MM.1S (cell line): Measurements from ENCODE around the gene PPM1H.

Source experiments
- DNase-seq: peaks from one replicate; pipeline ENCODE4 v3.0.0-alpha.2; 2015
- H2AFZ ChIP-seq: fragments of 300-600 bp; sonication (generic); 2 replicates; pipeline ENCODE4 v1.6.0; 2016; ENCODE audit warnings: antibody characterized with exemption, low read length
- H3F3A ChIP-seq: fragments of 300-600 bp; sonication (generic); 2 replicates; pipeline ENCODE4 v1.6.1; 2016; ENCODE audit warnings: mild to moderate bottlenecking, antibody characterized with exemption, low read length, moderate library complexity, mixed read lengths; ENCODE audit not compliant: insufficient read depth
- H3K27ac ChIP-seq: fragments of 300-600 bp; sonication (generic); 2 replicates; pipeline ENCODE4 v1.5.1; 2016; ENCODE audit warnings: mild to moderate bottlenecking, low read length
- H3K27me3 ChIP-seq: fragments of 300-600 bp; sonication (generic); replicated peaks from 2 replicates; pipeline ENCODE4 v1.6.0; 2016; ENCODE audit warnings: low read length; ENCODE audit not compliant: insufficient read depth
- H3K36me3 ChIP-seq: fragments of 300-600 bp; sonication (generic); replicated peaks from 2 replicates; pipeline ENCODE4 v1.6.1; 2016; ENCODE audit warnings: mild to moderate bottlenecking, low read length, mixed read lengths; ENCODE audit not compliant: insufficient read depth
- H3K4me1 ChIP-seq: fragments of 300-600 bp; sonication (generic); 2 replicates; pipeline ENCODE4 v1.6.1; 2016; ENCODE audit warnings: low read length, mixed read lengths
- H3K4me2 ChIP-seq: fragments of 300-600 bp; sonication (generic); 2 replicates; pipeline ENCODE4 v1.6.0; 2016; ENCODE audit warnings: low read depth, low read length
- H3K4me3 ChIP-seq: fragments of 300-600 bp; sonication (generic); 2 replicates; pipeline ENCODE4 v1.5.1; 2016; ENCODE audit warnings: low read length, mixed read lengths
- H3K79me2 ChIP-seq: fragments of 300-600 bp; sonication (generic); 2 replicates; pipeline ENCODE4 v1.6.1; 2016; ENCODE audit warnings: mixed run types, low read length, mixed read lengths
- H3K9ac ChIP-seq: fragments of 300-600 bp; sonication (generic); 2 replicates; pipeline ENCODE4 v1.6.1; 2016; ENCODE audit warnings: low read length, mixed read lengths
- H3K9me2 ChIP-seq: fragments of 300-600 bp; sonication (generic); replicated peaks from 2 replicates; pipeline ENCODE4 v1.6.1; 2016; ENCODE audit warnings: mild to moderate bottlenecking, low read length, mixed read lengths; ENCODE audit not compliant: insufficient read depth
- H3K9me3 ChIP-seq: fragments of 300-600 bp; sonication (generic); replicated peaks from 2 replicates; pipeline ENCODE4 v1.6.1; 2016; ENCODE audit warnings: mild to moderate bottlenecking, low read length, mixed read lengths; ENCODE audit not compliant: insufficient read depth
- H4K20me1 ChIP-seq: fragments of 300-600 bp; sonication (generic); 2 replicates; pipeline ENCODE4 v1.6.1; 2016; ENCODE audit warnings: mild to moderate bottlenecking, low read length, moderate library complexity, mixed read lengths; ENCODE audit not compliant: insufficient read depth
- EZH2 ChIP-seq: fragments of 300-600 bp; sonication (generic); optimal IDR thresholded peaks from 2 replicates; pipeline ENCODE3; 2017; ENCODE audit warnings: low read depth, mild to moderate bottlenecking, antibody characterized with exemption, low read length, mixed read lengths
- EZH2phosphoT487 ChIP-seq: fragments of 300-600 bp; sonication (generic); IDR thresholded peaks from 2 replicates; pipeline ENCODE4 v1.6.1; 2018; ENCODE audit warnings: antibody characterized with exemption, low read length
- TF ChIP-seq, protein P1 (sequence below): fragments of 300-600 bp; sonication (generic); IDR thresholded peaks from 2 replicates; pipeline ENCODE4 v1.5.1; 2016; ENCODE audit warnings: antibody characterized with exemption, low read length, mixed read lengths

PPM1H gene

DNA sequence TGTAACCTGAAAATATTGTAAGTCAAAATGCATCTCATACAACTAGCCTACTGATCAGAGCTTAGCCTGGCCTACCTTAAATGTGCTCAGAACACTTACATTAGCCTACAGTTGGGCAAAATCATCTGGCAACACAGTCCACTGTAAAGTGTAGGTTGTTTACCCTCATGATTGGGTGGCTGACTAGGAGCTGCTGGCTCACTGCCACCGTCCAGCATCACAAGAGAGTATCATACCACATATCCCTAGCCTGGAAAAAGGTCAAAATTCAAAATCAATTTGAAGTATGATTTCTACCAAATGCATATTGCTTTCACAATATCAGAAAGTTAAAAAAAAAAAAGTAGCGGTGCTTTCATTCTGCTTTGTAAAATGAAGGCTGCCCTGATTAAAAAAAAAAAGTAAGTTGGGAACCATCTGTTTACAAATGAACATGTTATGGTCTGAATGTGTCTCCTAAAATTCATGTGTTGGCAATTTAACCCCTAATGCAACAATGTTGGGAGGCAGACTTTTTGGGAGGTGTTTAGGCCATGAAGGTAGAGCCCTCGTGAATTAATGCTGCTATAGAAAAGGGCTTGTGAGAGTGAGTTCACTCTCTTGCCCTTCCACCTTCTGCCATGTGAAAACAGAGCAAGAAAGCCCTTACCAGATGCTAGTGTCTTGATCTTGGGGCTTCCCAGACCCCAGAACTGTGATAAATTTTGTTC is 211.8 kb downstream of the PPM1H start:
- Histone ChIP-seq H3K9ac (no peak overlapping the region), H3K9me2 (no peaks in the 10 kb centered on the region), H3K4me3 (no peak overlapping the region), H3K4me1 (no peaks in the 10 kb centered on the region), H3K9me3 (no peaks in the 10 kb centered on the region), H3F3A (no peaks in the 10 kb centered on the region), H3K27me3 (no peaks in the 10 kb centered on the region), H3K79me2 (no peaks in the 10 kb centered on the region), H4K20me1 (no peaks in the 10 kb centered on the region), H2AFZ (no peak overlapping the region), H3K27ac (no peak overlapping the region), H3K4me2 (no peak overlapping the region), H3K36me3 (no peaks in the 10 kb centered on the region)
- DNase-seq = no peak
- no peak for TF ChIP-seq EZH2phosphoT487
- no peak for TF ChIP-seq EZH2
- TF ChIP-seq, protein P1, sequence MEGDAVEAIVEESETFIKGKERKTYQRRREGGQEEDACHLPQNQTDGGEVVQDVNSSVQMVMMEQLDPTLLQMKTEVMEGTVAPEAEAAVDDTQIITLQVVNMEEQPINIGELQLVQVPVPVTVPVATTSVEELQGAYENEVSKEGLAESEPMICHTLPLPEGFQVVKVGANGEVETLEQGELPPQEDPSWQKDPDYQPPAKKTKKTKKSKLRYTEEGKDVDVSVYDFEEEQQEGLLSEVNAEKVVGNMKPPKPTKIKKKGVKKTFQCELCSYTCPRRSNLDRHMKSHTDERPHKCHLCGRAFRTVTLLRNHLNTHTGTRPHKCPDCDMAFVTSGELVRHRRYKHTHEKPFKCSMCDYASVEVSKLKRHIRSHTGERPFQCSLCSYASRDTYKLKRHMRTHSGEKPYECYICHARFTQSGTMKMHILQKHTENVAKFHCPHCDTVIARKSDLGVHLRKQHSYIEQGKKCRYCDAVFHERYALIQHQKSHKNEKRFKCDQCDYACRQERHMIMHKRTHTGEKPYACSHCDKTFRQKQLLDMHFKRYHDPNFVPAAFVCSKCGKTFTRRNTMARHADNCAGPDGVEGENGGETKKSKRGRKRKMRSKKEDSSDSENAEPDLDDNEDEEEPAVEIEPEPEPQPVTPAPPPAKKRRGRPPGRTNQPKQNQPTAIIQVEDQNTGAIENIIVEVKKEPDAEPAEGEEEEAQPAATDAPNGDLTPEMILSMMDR = no peak

DNA sequence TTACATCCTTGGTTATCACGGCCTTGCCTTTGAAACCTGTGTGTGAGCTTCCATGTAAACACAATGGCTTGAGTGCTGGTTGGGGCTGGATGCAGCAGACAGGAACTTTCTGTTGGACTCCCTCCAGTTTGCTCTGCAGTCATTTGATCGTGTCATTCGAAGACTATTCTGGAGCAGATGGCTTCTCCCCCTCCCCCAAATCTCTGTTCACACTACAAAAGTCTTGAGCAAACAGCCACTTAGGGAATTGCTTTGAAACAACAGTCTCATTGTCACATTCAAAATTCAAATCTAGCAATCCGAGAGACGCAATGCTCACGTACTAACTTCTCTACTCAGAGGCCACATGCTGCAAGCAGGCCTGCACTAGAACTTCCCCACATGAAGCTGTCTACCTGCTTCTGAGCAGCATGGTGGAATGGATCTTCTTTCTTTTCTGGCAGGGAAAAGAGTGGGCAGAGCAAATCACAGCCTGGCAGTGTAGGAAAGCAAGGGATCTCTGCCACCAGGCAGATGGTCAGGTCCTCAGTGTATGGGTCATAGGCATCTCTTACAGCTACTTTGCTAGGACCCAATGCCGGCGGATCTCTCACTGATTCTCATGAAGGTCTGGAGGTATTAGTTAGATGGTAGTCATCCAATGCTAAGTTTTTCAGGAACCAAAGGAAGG is 214.2 kb downstream of the PPM1H start:
- no peaks in the 10 kb centered on the region for H3K9me3 ChIP-seq
- H3K36me3 ChIP-seq = no peaks in the 10 kb centered on the region
- H3K27ac ChIP-seq = no peak overlapping the region
- no peaks in the 10 kb centered on the region for H3K79me2 ChIP-seq
- no peak overlapping the region for H3K4me2 ChIP-seq
- TF ChIP-seq, protein P1 = no peak
- TF ChIP-seq EZH2 = no peak
- no peak for TF ChIP-seq EZH2phosphoT487
- no peak for DNase-seq
- H3K9ac ChIP-seq = no peak overlapping the region
- H3K9me2 ChIP-seq = no peaks in the 10 kb centered on the region
- no peaks in the 10 kb centered on the region for H3K27me3 ChIP-seq
- no peak overlapping the region for H2AFZ ChIP-seq
- no peaks in the 10 kb centered on the region for H3F3A ChIP-seq
- H3K4me1 ChIP-seq = no peaks in the 10 kb centered on the region
- H4K20me1 ChIP-seq = no peaks in the 10 kb centered on the region
- H3K4me3 ChIP-seq = no peak overlapping the region

DNA sequence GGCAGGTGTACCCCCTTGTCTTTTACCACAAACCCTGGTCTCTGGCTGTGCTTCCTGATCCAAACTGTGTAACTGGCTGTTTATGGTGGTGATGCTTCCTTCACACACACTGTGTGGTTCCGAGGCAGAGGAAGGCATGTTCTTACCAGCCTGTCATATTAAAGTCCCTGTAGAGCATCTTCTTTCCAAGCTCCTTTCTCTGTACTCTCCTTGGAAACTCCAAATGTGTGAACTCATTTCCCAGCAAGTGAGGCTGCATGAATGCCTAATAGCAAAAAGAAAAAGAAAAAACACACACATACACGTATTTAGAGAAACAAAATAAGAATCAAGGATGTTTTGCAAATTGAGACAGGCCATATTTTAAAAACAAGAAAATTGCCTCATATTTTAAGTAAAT is 214.9 kb downstream of the PPM1H start:
- Histone ChIP-seq H3K4me1 (no peaks in the 10 kb centered on the region), H4K20me1 (no peaks in the 10 kb centered on the region), H3K9ac (no peak overlapping the region), H3K79me2 (no peaks in the 10 kb centered on the region), H3K36me3 (no peaks in the 10 kb centered on the region), H3K4me2 (no peak overlapping the region), H3K9me2 (no peaks in the 10 kb centered on the region), H3K9me3 (no peaks in the 10 kb centered on the region), H2AFZ (no peak overlapping the region), H3K27ac (no peak overlapping the region), H3K27me3 (no peaks in the 10 kb centered on the region), H3K4me3 (no peak overlapping the region), H3F3A (no peaks in the 10 kb centered on the region)
- TF ChIP-seq, protein P1 = no peak
- DNase-seq = no peak
